Lower leg skin (tissue), 3 donors: ENCODE measurements around the gene KRT81.

Source experiments
- CTCF ChIP-seq, 3 donors: fragments of 450-650 bp; IDR thresholded peaks; one replicate each; pipeline ENCODE4 v1.5.1; 2016; ENCODE audit warnings: antibody characterized with exemption in 3 of 3, mild to moderate bottlenecking in 3 of 3, moderate library complexity in 2 of 3
- POLR2A ChIP-seq, 2 donors: fragments of 450-650 bp; IDR thresholded peaks; one replicate each; pipeline ENCODE4 v1.6.1; 2016 to 2017; ENCODE audit warnings: antibody characterized with exemption in 2 of 2, mild to moderate bottlenecking in 1 of 2, moderate library complexity in 1 of 2

DNA sequence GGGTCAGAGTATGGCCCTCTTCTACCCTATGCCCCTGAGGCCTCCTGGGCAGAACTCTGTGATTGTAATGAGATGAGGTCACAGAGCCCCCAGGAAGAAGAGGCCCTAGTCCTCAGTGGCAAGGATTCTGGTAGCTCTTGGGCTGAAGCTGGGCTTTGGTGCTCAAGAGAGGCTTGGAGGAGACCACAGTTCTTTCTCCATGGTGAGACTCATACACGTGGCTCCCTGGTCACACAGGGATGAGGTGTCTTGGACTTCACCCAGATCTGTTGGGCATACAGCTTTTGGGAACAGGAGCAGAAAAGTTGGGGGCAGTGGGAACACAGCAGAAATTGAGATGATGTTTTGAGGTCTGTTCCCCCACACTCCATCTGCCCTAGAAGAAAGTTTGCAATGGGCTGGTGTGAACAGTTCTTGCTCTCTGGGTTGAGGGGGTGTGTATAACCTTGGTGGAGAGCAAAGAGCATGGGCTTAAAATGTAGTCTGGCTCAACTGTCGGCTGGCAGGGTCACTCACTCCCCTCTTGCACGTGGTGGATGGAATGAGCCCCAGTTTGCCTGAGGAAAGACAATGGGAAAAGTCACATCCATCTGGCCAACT lies 16.7 kb downstream of the KRT81 start, which contains the start of gene KRT86:
- TF ChIP-seq CTCF (IDR thresholded peaks at IDR 0.05) (no peak), POLR2A (IDR thresholded peaks at IDR 0.05) (no peak)
